PC-9 (cell line): Measurements from ENCODE around the gene EMC10.

Source experiments
- EZH2 ChIP-seq: fragments of 200-600 bp; sonication (generic); IDR thresholded peaks from 2 replicates; pipeline ENCODE4 v1.8.0; 2017; ENCODE audit warnings: antibody characterized with exemption, low read depth
- TF ChIP-seq, protein P1 (sequence below): fragments of 200-600 bp; sonication (generic); conservative IDR thresholded peaks from 2 replicates; pipeline ENCODE4 v1.6.1; 2017; ENCODE audit warnings: mixed run types, antibody characterized with exemption, mild to moderate bottlenecking, moderate library complexity

- TF ChIP-seq, protein P1, sequence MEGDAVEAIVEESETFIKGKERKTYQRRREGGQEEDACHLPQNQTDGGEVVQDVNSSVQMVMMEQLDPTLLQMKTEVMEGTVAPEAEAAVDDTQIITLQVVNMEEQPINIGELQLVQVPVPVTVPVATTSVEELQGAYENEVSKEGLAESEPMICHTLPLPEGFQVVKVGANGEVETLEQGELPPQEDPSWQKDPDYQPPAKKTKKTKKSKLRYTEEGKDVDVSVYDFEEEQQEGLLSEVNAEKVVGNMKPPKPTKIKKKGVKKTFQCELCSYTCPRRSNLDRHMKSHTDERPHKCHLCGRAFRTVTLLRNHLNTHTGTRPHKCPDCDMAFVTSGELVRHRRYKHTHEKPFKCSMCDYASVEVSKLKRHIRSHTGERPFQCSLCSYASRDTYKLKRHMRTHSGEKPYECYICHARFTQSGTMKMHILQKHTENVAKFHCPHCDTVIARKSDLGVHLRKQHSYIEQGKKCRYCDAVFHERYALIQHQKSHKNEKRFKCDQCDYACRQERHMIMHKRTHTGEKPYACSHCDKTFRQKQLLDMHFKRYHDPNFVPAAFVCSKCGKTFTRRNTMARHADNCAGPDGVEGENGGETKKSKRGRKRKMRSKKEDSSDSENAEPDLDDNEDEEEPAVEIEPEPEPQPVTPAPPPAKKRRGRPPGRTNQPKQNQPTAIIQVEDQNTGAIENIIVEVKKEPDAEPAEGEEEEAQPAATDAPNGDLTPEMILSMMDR = no peak
- TF ChIP-seq EZH2 = no peak
These were observed 18.8 kb downstream of the EMC10 start for GRCh38 chr19:50495020-50495531.
